ENCODE measurements around the gene ANKS1A. TPM values are rescaled to one million over a fixed set of nuclear protein-coding genes. Genes with fewer than 3 reads are reported as not detected.

The ANKS1A gene
- total RNA-seq, 2 experiments from 2014 or later = 6.4 to 6.9 TPM

GRCh38 chr6:35051997-35052583 is 163.0 kb downstream of the ANKS1A start:
- Mint-ChIP-seq H3K27ac (no peak overlapping the region), H3K9me3 (no peaks in the 10 kb centered on the region), H3K36me3 (ENCODE audit: low read depth) (peaks cover 12% of the 10 kb centered on the region), H3K27me3 (no peaks in the 10 kb centered on the region), H3K4me1 (ENCODE audit: low read depth) (no peaks in the 10 kb centered on the region), H3K4me3 (no peak overlapping the region)
- no peak for DNase-seq
- CTCF ChIA-PET = no interaction called here
- no peak for ATAC-seq (ENCODE audit: poor library complexity)
- H3K4me3 ChIP-seq (ENCODE audit: low read length) = no peak overlapping the region
- peaks cover 12% of the 10 kb centered on the region for H3K4me1 ChIP-seq (ENCODE audit: insufficient read depth, low read length)
- no peak for TF ChIP-seq CTCF (IDR thresholded peaks at IDR 0.05)
- no peak overlapping the region for H3K27ac ChIP-seq (ENCODE audit: low read depth in 1 of 2, low read length in 2 of 2)
- H3K36me3 ChIP-seq (ENCODE audit: insufficient read depth, low read length) = peaks cover 11% of the 10 kb centered on the region
- POLR2A ChIA-PET = no interaction called here
- H3K27me3 ChIP-seq (ENCODE audit: control insufficient read depth in 1 of 2, insufficient read depth in 2 of 2, low read length in 2 of 2) = no peaks in the 10 kb centered on the region
- intact Hi-C loops (cut with DNase I, micrococcal nuclease) = no loop called here
- no peaks in the 10 kb centered on the region for H3K9me3 ChIP-seq (ENCODE audit: control insufficient read depth in 1 of 2, insufficient read depth in 1 of 2, low read length in 2 of 2)

- Histone ChIP-seq H3K27me3 (ENCODE audit: control insufficient read depth in 1 of 2, insufficient read depth in 2 of 2, low read length in 2 of 2) (no peaks in the 10 kb centered on the region), H3K4me1 (ENCODE audit: insufficient read depth, low read length) (peaks cover 8% of the 10 kb centered on the region), H3K9me3 (ENCODE audit: control insufficient read depth in 1 of 2, insufficient read depth in 1 of 2, low read length in 2 of 2) (no peaks in the 10 kb centered on the region), H3K27ac (ENCODE audit: low read depth in 1 of 2, low read length in 2 of 2) (no peak overlapping the region), H3K36me3 (ENCODE audit: insufficient read depth, low read length) (peaks cover 14% of the 10 kb centered on the region), H3K4me3 (ENCODE audit: low read length) (no peak overlapping the region)
- CTCF ChIA-PET = no interaction called here
- Mint-ChIP-seq H3K4me3 (no peak overlapping the region), H3K36me3 (ENCODE audit: low read depth) (peaks cover 12% of the 10 kb centered on the region), H3K9me3 (no peaks in the 10 kb centered on the region), H3K27me3 (no peaks in the 10 kb centered on the region), H3K27ac (no peak overlapping the region), H3K4me1 (ENCODE audit: low read depth) (no peaks in the 10 kb centered on the region)
- no peak for DNase-seq
- no peak for TF ChIP-seq CTCF (IDR thresholded peaks at IDR 0.05)
- POLR2A ChIA-PET = no interaction called here
- ATAC-seq (ENCODE audit: poor library complexity) = no peak
- intact Hi-C loops (cut with DNase I, micrococcal nuclease) = no loop called here
Observed at GRCh38 chr6:35052694-35053565, 163.9 kb downstream of the ANKS1A start.

- POLR2A ChIA-PET = no interaction called here
- no peak overlapping the region for H3K27ac ChIP-seq (ENCODE audit: low read depth in 1 of 2, low read length in 2 of 2)
- H3K27me3 ChIP-seq (ENCODE audit: control insufficient read depth in 1 of 2, insufficient read depth in 2 of 2, low read length in 2 of 2) = no peaks in the 10 kb centered on the region
- peaks cover under 1% of the 10 kb centered on the region for H3K4me1 ChIP-seq (ENCODE audit: insufficient read depth, low read length)
- no peaks in the 10 kb centered on the region for H3K9me3 ChIP-seq (ENCODE audit: control insufficient read depth in 1 of 2, insufficient read depth in 1 of 2, low read length in 2 of 2)
- intact Hi-C loops (cut with DNase I, micrococcal nuclease) = loop anchor here in 1 of 2 experiments (1.0 kb wide), 1 partner anchor 13 kb away; no protein-coding TSS in a partner anchor
- no peak overlapping the region for H3K4me3 ChIP-seq (ENCODE audit: low read length)
- Mint-ChIP-seq H3K27me3 (no peaks in the 10 kb centered on the region), H3K36me3 (ENCODE audit: low read depth) (peaks cover 17% of the 10 kb centered on the region), H3K4me3 (no peak overlapping the region), H3K4me1 (ENCODE audit: low read depth) (peaks cover 4% of the 10 kb centered on the region), H3K9me3 (no peaks in the 10 kb centered on the region), H3K27ac (no peak overlapping the region)
- DNase-seq (no peak), ATAC-seq (ENCODE audit: poor library complexity) (no peak)
- TF ChIP-seq CTCF (IDR thresholded peaks at IDR 0.05) = no peak
- peaks cover 14% of the 10 kb centered on the region for H3K36me3 ChIP-seq (ENCODE audit: insufficient read depth, low read length)
- CTCF ChIA-PET = no interaction called here
Observed at GRCh38 chr6:35053701-35054100, 164.6 kb downstream of the ANKS1A start.
